ENCODE data around the gene ZNF414.

DNA sequence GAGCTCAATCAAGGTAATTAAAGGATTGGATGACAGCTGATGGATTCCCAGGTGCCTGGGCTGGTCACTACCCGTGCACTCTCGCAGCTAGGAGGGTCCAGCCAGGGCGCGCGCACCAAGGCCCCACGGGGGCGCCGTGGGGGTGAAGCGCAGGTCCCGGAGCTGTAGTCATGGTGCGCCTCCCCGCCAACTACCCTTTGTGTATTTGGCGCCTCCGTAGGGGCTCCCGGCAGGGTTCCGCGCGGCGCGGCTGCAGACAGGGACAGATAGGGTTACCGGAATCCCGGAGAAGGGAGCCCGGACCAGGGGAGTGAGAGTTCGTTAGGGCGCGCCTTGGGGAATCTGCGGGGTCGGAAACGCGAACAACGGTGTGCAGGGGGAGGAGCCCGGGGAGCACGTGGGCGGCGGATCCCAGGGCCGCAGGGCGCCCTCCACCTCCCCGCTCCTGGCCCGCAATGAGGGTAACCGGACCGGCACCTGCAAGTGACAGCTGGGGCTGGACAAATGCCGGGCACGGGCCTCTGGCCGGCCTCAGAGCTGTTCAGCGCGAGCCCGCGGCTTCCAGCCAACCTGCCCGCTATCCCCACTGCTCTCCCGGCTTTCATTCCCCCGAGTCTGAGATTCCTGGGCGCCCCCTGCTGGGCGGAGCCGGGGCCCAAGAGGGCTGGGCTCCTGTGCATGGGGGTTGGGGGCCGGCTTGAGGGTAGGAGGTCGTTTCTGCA is 8.1 kb downstream of the ZNF414 start:
- TF ChIP-seq, protein P1, sequence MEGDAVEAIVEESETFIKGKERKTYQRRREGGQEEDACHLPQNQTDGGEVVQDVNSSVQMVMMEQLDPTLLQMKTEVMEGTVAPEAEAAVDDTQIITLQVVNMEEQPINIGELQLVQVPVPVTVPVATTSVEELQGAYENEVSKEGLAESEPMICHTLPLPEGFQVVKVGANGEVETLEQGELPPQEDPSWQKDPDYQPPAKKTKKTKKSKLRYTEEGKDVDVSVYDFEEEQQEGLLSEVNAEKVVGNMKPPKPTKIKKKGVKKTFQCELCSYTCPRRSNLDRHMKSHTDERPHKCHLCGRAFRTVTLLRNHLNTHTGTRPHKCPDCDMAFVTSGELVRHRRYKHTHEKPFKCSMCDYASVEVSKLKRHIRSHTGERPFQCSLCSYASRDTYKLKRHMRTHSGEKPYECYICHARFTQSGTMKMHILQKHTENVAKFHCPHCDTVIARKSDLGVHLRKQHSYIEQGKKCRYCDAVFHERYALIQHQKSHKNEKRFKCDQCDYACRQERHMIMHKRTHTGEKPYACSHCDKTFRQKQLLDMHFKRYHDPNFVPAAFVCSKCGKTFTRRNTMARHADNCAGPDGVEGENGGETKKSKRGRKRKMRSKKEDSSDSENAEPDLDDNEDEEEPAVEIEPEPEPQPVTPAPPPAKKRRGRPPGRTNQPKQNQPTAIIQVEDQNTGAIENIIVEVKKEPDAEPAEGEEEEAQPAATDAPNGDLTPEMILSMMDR (IDR thresholded peaks at IDR 0.05): peak; percentile 73
- TF ChIP-seq EZH2 (IDR thresholded peaks at IDR 0.05; ENCODE audit: borderline replicate concordance, insufficient read depth, low read depth, low read length, poor library complexity, severe bottlenecking): no peak

All from B cell (primary cell).